HG03565 (cell line): ENCODE measurements around the gene PPP1R15B.
A peak's percentile ranks its signal among the peaks of the same experiment; 100 is the strongest.

Source experiments
- ATAC-seq: cut with Tn5 transposase; IDR thresholded peaks from one replicate; pipeline ENCODE4 v1.9.1; 2021; ENCODE audit warnings: mild to moderate bottlenecking, moderate library complexity; ENCODE audit not compliant: unreplicated experiment

PPP1R15B gene

DNA sequence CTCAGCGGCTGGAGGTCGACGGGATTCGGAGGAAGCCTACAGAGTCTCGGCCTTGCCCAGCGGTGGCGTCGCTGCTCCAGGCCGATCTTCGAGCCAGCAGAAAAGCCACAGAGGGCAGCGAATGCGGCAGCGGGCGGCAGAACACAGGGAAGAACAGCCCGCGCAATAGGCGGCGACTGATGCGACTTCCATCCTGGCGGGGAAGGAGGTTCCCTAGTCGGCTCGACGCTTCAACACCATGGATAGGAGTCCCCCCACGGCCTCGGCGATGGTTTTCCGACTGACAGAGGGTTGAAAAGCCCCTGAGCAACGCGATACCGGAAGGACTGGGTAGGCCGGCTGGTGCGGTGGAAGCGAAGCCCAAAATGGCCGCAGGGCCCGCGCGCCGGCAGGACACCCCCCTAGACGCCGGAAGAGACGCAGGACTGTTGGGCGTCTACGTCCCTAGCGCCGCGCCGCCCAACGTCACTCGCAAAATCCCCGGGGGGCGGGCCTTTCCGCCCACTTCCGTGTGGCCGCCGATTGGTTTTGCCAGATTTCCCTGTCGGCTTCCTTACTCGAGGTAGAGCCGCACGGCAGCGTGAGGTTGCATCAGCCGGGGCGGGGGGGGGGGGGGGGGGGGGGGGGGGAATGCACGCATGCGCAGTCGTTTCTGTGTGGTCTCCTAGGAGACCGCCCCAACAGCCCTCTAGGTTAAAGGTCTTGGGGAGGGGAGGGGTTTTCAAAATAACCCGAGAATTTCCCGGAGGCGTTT lies at the start of gene PPP1R15B:
PPP1R15B (minus strand) TSS at position 367 of the 754 bp plus-strand sequence. CDS start 406 bp downstream, outside the sequence.
- ATAC-seq = peak; percentile 80

DNA sequence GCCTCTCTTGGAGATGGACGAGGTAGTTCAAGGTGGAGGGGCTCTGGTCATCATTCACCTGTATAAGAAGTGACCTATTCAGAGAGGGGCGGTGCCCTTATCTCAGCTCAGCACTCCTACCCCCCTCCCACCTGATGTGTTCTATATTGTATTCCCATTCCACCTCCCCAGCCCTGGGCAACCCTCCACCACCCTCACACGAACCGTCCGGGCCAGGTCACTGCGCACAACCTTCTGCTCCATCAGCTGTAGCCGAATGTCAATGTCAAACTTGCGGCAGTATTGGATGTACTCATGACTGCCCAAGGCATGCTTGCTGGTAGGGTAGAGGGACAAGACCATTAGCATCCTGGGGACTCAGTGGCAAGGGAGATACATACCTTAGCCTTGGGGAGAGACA lies 48.7 kb upstream of the PPP1R15B start:
- no peak for ATAC-seq

DNA sequence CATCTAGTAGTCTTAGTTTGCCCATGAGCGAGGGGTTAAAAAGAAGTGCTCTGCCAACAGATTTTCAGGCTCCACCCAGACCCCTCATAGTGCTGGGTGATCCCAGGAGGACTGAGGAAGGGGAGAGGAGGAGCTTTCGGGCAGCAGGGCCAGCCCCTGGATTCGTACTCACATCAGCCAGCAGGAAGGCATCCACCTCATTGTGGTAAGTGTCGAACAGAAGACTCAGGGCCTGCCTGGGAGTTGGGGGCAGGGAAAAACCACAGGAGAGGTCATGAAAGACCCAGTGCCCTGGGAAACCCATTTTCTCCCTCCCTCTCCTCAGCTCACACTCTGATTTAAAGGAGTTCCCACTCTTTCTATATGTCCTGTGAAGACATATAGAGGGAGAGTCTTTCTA lies 48.1 kb upstream of the PPP1R15B start:
- ATAC-seq = no peak

DNA sequence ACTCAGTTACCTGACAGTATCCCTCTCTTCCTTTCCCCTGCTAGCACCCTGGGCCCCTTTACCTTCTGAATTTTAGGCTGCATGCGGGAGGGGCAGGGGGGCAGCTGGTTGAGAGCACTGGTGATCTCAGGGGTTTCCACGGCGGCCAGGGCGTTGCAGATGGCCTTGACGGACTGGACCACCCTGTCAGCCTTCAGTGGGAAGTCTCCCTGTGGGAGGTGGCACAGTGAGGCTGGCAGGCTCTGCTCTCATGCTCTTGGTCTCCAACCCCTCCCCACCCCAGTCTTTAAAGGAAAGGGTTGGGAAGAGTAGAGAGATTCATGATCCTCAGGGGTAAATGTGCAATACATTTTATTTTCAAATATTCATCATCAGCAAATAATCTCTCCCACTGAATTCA lies 46.0 kb upstream of the PPP1R15B start:
- no peak for ATAC-seq

DNA sequence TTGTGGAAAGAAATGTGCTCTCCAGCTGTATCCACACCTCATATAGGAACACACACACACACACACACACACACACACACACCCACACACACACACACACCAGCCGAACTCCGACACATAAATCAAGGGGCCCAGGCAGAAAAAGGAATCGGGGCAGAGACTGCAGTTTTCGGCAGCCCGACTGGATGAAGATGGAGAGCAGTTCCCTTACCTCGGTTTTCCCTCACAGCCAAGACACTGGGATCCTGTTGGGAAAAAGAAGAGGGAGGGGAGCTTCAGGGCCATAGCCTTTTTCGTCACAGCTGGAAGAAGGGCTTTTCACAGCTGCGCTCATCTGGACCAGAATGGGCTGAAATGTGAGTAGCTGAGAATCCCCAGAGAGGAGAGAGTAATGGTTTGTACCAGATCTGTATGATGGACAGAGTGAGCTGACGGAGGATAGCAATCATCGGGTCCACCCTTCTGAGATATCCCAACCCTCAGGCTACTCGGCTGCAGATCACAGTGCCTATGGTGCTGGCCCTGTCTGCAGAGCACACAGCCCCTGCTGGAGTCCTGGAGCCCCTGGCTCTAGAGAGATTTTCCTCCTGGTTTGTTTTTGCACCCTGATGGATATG lies 45.3 kb upstream of the PPP1R15B start:
- ATAC-seq = no peak

DNA sequence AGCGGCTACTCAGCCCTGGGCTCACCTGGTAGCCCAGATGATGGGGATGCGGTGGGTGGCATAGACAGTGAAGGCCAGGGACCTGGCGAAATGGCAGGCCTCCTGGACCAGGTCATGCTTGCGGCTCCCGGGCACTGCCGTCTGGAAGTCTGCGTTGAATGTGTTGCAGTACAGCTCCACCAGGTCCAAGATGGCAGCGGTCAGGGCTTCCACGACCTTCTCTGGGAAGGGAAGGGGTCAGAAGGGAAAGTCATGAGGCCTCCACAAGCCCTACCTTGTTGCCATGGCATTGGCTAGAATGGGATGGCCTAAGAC lies 44.2 kb upstream of the PPP1R15B start:
- ATAC-seq = no peak

DNA sequence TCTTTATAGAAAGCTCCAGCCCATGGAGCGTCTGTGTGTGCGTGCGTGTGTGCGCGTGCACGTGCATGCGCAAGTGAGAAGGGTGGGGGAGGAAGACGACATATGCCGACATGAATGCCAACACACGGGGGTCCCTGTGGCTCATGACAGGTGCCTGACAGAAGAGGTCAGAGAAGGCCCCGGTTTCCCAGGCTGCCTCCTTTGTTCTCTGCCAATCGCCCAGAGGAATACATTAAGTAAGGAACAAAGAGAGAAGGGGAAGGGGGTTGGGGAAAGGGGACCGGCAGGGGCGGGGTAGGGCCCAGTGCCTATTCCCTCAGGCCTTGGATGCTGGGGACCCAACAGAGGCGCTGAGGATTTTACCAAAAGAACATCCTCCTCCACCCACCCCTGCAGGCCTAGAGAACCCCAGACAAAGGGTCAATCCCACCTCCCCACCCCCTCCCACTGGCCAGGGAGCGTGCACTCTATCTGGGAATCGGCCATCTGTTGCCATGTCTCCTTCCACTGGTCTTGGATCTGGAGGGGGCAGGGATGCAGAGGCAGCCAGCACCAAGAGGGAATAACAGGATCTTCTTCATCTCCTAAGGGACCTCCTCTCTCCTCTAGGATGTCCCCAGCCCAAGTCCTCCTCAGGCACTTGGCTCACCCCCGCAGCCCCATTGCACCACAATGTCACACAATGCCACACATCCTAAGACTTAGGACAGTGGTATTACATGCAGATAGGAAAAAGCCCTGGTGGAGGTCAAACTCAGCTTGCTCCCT lies 43.6 kb upstream of the PPP1R15B start:
- ATAC-seq = no peak

DNA sequence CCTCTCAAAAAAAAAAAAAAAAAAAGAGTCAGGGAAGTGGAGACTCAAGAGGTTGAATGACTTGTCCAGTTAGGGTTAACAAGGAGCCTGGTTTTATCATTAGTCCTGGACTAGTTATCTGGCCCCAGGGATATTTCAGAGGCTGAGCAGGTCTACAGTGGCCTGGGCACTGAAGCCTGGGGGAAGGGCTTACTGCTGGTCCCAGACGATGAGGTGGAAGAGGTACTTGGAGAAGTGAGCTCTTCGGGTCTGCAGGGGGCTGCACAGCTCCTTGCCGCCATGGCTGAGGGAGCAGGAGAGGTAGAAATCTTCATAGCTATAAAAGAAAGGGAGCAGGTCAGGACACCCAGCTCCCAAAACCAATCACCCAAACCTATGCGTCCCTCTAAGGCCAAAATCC lies 42.9 kb upstream of the PPP1R15B start:
- no peak for ATAC-seq

DNA sequence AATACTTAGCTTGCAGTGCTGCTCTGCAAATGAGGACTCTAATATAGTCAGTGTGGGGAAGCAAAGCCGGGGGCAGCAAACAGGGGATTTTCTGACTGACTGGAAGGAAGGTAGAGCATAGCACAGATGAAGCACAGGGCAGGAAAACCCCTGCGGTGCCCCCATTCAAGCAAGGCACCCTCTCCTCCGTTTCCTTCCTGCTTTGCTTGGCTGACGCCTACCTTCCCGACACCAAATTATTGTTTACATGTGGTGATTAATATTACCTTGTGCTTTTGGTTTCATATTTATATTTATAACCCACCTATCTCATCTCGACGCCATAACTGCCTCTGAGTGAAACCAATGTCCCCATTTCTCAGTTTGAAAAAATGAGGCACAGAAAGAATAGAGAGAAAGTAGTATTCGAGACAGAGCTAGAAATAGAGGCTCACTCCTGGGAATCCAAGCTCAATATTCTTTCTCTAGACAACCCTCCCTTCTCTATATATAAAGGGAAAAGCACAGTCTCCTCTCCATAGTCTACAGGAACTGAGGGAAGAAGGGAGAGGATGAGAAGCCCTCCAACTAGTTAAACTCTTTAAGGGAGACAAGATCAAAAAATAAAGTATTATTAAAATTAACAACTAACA lies 41.6 kb upstream of the PPP1R15B start:
- peak; percentile 77 for ATAC-seq

DNA sequence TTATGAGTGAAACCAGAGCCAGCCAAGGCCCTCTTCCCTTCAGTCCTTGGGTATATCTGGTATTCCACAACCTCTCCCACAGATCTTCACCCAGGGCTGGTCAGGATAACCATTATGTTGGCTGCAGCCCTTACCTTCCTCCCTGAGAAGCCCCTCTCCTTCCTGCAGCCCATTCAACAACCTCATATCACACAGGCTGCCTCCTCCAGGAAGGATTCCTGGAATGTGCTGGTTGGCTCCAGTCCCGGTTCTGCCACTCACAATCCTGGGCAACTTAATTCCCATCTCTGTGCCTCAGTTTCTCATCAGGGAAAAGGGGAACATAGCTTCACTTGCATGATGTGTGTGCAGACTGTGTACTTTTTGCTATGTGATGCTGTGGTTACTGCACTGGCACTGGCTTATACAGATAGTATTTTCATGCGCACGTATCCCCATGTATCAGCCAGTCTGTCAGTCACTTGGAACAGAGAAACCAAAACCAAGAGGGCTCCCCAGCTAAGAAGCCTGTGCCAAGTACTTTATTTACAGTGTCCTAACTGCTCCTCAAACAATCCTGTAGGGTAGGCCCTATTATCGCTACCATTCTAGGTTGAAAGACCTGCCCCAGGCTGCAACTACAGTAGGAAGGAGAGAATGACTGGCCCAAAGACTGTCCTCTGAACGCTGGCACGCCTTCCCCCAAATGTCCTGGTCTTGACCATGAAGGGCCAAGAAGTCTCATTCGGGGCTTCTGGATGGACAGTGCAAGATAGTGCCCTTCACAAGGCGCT lies 39.9 kb upstream of the PPP1R15B start:
- no peak for ATAC-seq

DNA sequence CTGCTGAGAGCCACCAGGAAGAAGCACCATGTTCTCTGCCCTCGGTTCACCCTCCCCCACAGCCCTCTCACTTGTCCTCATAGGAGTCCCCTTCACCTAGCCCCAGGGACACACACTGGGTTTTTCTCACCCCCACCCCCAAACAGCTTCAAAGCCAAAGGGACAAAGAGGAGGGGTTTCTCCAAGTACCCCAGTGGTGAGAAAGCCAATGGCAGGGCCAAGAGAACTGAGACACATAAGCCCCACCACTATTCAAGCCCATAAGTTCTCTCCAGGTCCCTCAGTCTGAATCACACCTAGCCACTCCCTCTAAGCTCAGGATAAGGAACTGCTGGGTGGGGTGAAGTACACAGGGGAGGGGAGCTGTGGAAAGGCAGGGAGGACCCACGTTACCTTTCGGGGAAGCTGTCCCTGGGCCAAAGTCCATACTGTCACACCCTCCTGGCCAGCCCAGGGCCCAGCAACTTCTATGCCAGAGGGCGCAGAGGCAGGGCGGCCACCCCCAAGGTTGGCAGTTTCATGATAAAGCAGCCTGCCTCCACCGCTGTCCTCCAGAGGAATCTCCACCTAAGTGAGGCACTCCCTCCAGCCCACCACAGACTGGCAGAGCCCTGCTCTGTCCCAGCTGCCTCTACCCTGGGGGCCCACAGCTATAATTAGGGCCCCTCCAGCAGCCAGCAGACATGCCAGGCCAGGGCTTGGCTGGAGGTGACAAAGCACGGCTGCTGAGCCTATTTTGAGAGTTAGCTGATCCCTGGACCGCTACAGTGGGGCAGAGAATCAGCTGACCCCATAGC lies 39.0 kb upstream of the PPP1R15B start:
- ATAC-seq = no peak

DNA sequence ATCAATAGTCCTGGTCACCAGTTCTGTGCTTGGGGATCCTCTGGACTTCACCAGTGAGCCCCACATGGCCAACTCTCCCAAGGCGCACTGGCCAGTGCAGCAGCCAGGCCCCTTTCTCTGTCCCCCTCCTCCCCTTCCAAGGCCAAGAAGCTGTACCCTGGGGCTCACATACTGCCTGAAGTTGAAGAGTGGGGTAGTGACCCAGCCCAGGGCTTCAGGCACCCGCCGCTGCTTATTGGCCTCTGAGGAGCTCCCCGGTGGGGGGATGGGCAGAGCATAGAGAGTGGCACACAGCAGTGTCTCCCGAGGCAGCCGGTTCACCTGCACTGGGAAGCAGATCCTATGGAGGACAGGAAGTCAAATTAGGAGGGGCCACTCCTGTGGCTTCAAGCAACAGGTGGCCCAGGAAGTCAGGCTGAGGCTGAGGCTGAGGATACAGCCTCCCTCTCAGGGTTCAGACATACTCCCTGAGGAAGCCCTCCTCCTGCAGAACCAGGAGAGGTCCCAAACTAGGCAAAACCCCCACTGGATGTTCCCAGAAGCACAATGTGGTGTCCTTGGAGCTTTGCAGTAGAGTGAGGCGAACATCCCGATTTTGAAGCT lies 38.2 kb upstream of the PPP1R15B start:
- no peak for ATAC-seq

DNA sequence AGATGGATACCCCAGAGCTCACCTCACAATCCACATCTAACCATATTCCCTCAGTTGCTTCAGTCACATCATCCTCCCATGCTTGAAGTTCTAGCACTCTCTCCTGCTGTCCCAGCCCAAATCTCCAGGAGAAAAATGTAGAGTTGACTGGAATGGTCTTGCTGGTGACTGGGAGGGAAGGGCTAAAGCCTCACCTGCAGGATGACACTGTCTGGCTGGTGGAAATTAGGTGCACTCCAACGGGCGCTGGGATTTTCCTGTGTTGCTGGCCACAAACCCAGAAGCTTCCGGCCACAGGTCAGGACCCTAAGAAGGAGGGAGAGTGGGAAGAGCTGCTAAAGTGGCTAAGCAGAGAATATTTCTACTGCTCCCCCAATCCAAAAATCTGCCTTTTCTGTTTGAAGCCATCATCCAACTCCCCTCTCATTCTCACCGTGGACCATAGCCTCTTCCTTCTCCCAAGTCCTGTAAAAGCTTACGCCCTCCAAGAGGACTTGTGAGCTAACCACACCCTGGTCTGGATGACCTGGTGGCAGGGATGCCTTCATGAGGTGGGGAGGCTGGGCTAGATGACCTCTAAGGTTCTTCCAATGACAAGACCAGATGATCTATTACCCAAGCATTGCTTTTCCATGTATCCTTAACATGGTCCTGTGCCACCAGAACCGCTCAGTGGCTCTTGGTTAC lies 37.5 kb upstream of the PPP1R15B start:
- ATAC-seq = no peak

DNA sequence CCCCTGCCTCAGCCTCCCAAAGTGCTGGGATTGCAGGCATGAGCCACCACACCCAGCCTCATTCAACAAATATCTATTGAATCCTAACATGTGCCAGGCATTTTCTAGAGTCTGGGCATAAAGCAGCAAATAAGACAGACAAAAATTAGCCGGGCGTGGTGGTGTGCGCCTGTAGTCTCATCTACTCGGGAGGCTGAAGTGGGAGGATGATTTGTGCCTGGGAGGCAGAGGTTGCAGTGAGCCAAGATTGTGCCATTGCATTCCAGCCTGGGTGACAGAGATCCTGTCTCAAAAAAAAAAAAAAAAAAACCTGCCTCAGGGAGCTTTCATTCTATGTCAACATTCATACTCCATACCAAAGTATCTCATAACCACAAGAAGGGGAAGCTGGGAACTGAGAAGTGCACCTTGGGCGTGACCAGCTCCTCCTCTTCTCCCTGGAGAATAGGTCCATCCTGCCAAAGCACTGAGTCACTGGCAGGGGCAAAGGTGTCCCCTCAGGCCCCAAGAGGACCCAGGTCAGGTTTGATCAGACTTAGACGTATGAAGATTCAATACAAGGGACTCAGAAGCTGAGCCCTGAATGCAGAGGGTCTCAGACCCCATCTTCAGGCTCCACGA lies 36.8 kb upstream of the PPP1R15B start:
- no peak for ATAC-seq

DNA sequence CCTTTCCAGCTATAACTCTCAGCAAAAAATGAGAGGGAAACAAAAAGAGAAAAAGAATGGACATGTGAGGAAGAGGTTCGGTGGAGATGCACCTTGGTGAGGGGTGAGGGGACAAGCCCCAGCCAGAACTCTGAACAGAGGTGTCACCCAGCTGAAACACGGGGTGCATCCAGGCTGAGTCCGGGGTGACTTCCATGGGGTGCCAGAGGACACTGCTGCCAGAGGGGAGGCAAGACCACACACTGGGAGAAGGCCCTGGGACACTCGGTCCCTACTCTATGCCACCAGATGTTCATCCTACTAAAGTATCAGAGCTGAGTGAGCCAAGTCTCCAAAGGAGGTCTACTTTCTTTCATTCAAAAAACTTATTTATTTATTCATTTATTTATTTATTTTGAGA lies 36.1 kb upstream of the PPP1R15B start:
- no peak for ATAC-seq

DNA sequence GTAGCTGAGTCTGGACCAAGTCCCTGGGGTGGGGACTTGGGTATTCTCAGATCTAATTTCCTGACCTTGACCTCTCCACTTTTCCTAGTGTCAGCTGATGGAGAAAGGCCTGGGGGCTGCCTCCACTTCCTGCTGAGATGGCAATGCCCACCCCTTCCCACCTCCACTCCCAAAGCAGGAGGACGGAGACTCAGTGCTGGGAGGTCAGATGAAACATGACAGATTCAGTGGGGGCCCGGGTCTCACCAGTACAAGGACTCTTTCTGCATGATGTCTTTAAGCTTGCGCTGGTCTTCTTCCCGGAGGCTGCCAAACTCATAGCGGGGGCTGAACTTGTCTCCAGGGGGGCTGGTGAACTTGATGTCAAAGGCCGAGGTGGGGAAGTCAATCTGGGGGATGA lies 35.6 kb upstream of the PPP1R15B start:
- no peak for ATAC-seq

DNA sequence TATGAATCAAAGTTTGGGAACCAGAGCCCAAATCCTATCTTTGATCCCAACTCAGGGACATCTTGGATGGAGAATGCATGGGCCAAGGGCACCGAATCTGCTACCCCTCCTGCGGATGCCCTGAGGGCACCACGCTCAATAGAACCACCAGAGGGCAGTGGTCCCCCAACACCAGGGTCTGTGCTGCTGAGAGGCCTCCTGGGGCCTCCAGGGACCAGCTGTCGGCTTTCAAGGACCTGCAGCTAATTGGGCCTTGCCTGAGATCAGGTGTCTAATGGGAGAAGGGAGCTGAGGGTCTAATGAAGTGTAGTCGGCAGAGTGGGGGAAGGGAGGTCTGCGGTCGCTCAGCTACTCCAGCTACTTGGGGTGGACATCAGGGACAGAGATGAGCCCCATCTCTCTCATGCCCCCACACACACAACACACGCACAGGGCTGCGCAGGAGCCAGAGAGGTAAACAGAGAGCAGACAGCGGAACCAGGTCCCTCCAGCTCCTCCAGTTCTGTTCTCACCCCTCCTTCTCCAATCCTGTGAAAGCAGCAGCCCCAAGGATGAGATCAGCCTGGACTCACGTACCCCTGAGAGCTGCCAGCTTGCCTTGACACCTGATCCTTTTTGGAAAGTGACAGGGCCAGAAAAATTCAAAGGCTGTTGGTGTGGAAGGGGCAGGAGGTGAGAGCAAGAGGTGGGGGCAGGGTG lies 34.9 kb upstream of the PPP1R15B start:
- peak; percentile 43 for ATAC-seq

DNA sequence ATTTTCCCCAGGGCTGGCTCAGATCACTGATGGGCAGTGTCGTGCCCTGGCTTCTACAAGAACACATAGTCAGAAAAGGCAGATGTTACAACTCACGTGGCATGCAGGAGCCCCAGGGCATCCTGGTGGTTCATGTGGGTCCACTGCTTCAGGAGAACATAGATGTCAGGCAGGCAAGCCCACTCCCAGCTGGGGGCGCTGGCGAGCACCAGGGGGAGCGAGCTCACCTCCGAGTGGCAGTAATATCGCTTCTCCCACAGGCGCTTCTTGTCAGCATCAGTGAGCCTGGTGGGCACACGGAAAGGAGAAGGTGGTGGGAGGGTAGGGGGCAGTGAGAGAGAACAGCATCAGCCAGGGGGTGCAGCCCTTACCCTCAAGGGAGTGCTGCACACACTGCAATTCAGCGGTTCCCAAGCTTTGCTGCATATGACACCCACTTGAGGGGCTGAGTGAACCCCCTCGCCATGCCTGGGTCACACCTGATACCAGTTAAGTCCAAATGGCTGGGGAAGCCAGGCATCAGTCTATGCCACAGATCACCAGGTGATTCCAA lies 34.3 kb upstream of the PPP1R15B start:
- ATAC-seq = no peak
